ENCODE results near the gene HADHA.

GRCh38 chr2:26144953-26145680, 99.3 kb downstream of the HADHA start:
- TF ChIP-seq CTCF (IDR thresholded peaks at IDR 0.05) (peak; percentile 53 to 80 (median 70)), POLR2A (IDR thresholded peaks at IDR 0.05) (no peak), EP300 (IDR thresholded peaks at IDR 0.05) (no peak), POLR2AphosphoS5 (IDR thresholded peaks at IDR 0.05) (no peak)

Measured in upper lobe of left lung (tissue), 4 donors.